NCI-H460 (cell line): ENCODE data around the gene AHCTF1. TPM values are rescaled to one million over a fixed set of nuclear protein-coding genes. Genes with fewer than 3 reads are reported as not detected.
"Not testable (repeated sequence)": the region's sequence is repeated elsewhere in the genome, so short reads cannot be mapped to it uniquely, and the experiment has no call there.

Experiments
- DNase-seq: peaks from one replicate; pipeline ENCODE4 v3.0.0-alpha.2; 2016; ENCODE audit warnings: low read depth; ENCODE audit errors: extremely low read depth
- total RNA-seq: library from RNA; depleted of rRNA; stranded (reverse); fragments of >200 nt; shearing (Covaris generic); gene quantifications from 2 replicates; pipeline ENCODE4 v1.2.3, GENCODE V29; 2014

The AHCTF1 gene
- total RNA-seq, 1 experiment from 2014 or later = 71.5 TPM

DNA sequence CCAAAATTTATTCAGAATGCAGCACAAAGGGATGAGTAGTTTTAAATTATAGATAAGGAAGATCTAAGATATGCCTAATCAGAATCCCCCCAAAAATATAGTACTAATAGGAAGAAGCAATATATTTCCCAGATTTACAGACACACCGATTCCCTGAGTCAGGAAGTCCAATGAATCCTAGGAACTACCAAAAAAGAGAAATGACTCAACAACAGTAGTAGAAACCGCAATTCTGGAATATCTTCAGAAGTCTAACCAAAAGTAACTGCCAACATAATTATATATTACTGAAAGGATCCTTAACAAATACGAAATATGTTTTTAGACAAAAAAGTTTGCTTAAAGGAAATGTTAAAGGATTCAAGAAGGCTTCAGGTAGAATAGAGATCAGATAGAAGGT, 10.3 kb downstream of the AHCTF1 start:
- DNase-seq = no peak

DNA sequence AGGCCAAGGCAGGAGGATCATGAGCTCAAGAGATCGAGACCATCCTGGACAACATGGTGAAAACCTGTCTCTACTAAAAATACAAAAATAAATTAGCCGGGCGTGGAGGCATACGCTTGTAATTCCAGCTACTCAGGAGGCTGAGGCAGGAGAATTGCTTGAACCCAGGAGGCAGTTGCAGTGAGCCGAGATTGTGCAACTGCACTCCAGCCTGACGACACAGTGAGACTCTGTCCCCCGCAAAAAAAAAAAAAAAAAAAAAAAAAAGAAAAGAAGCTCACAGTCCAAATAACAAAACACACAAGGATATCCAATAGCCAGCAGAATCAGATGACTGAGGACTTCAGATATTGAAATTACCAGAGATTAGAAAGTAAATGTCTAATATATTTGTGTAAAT, 11.8 kb downstream of the AHCTF1 start:
- DNase-seq = no peak

DNA sequence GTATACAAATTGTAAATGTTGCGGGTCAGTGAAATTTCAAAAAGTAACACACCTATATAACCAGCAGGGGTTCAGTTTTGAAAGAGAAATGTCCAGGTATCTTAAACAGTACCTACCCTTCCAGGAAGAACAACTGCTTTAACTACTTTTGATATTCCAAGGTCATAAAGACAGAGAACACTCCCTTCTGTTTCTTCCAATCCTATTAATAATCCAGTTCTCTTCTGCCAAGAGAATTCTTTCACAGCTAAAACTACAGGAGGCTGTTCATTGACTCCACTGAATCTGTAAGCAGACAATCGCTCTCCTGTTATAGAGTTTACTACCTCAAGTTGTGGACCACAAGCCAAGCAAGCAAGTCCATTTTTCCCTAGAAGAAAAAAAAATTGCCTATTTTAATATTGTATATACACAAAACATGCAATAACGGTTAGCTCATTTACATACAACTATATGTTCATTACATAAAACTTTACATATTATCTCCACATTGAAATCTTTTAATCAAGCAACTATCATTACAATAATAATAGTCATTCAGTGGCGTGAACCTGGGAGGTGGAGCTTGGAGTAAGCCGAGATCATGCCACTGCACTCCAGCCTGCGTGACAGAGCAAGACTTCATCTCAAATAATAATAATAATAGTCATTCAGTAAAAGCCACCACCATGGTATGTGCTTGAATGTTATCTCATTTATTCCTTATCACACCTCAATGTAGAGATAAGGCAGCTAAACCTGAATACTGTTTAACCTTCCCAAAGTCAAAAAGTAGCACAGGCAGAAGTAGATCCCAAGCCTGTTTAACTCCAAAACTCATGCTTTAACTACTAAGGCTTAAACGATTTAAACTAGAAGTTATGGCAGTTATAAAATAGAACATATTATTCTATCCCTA, 15.5 kb downstream of the AHCTF1 start:
- not testable (repeated sequence) for DNase-seq

DNA sequence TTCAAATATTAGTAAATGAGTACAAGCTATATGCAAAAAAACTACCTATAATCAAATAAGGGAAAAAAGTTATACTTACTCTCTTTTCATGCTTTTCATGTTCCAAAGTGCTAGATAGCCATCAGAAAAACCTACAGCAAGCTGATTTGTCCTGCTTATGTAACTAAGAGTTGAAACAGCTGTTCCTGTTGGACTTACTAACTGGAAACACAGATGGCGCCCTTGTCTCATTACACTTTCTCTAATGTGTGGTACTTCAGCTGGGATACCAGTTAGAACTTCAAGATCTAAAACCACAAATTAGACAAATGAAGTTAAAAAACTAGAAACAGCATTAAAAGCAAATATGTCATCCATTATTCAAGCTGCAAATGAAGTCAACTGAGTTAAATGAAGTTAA, 24.3 kb downstream of the AHCTF1 start:
- DNase-seq = peak; percentile 43

DNA sequence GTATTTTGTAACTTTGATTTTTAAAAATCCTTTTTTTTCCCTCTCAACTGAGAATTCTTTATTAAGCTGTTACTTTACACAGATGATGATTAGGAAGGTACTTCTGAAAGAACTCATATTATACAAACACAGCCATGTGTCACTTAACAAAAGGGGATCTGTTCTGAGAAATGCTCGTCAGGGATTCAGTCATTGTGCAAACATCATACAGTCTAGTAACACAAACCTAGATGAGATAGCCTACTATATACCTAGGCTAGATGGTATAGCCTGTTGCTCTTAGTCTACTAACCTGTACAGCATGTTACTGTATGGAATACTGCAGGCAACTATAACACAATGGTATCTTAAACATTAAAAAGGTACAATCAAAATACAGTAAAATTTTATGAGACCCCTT, 24.9 kb downstream of the AHCTF1 start:
- DNase-seq = no peak

DNA sequence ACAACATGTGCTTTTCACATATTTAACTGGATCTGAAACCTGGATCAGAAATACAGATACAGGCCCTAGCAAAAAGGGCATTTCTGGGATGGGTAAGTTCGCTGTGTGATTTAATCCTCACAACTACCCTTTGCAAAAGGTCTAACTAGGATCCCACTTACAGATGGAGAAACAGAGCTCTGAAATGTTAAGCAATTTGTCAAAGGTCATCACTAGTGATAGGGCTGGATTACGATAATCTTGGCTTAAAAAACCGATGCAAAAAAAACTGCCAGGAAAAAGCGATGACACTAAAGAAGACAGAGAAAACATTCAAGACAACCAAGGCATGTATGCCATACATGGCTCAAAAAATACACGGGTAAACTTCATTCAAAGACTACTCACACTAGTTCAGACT, 29.9 kb downstream of the AHCTF1 start:
- no peak for DNase-seq

DNA sequence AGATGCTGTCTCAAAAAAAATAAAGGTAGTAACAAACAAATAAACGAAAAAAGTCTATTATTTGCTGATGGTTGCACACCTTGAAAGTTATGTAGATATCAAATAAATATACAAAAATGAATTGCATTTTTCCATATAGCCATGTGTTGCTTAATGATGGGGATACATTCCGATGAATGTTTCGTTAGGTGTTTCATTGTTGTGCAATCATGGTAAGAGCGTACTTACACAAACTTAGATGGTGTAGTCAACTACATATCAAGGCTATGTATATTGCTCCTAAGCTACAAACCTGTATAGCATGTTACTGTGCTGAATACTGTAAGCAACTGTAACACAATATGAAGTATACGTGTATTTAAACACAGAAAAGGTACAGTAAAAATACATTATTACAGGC, 34.4 kb downstream of the AHCTF1 start:
- no peak for DNase-seq

DNA sequence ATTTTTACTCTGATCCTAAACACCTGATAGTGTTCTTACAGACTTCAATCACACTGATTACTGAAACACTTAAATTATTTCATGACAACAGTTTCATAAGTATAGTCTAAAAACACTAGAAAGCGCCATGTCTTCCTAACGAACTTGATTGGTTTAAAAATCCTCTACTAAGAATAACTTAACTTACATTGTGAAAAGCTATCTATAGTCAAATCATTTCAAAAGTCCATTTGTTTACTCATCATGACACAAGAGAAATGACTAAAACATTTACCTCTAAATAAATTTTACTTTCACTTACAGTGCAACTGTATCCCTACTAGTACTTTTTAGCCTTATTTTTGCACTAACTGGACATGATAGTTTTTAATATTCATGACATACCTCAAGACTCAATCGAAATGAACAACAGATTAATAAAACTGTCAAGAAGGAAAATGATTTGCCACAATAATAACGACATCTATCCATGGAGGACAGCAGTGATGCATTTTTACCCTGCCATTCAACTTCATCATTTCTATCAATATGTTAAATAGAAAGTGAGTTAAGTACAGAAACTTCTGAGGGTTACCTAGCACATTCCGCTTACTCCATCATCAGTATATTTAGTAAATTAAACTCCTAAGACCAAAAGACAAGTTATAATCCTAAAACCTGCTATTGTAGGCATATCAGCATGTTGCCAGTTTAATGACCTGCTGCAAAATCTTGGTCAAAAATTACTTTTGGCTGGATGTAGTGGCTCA, 38.4 kb downstream of the AHCTF1 start:
- no peak for DNase-seq

DNA sequence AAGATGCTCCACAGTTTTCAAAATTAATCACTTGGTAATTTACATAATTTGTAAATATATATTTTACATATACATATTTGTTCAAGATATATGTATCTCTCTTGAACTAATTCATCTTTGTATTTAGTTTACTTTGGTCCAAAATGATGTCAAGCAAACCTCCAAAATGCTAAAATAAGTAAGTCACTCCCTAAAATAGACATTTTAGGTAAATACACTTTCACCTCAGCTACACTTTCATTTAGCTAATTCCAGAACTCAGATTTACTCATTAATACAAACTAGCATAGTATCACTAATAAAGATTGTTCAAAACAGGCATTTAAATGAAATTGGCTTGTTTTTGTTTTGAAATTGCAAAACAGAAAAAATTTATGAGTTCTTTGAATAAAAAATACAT, 40.6 kb downstream of the AHCTF1 start:
- DNase-seq = no peak

DNA sequence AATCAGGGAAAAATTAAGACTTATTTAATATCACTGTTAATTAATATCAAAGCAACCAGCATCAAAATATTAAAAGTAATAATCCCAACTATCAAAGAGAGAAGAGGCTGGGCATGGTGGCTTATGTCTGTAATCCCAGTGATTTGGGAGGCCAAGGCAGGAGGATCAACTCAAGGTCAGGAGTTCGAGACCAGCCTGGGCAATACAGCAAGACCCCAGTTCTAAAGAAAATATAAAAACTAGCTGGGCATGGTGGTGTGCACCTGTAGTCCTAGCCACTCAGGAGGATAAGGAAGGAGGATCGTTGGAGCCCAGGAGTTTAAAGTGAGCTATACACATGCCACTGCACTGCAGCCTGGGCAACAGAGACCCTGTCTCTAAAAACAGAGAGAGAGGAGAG, 43.2 kb downstream of the AHCTF1 start:
- DNase-seq = no peak

DNA sequence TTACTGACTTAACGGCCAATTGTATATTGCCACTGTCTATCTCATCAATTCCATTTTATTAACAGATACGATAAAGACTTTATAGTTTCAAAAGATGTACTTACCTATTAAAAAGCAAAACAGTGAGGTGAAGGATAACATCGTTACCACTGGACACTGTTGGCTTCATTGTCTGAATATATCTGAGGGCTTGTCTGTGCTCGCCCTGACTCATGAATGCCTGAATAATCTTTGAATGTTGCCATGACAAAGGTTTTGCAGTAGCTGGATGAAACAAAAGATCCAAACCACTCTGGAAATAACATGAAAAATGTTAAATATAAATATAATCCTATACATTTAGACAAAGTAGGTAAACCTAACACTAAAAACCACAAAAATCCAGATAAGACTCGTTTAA, 46.4 kb downstream of the AHCTF1 start:
- DNase-seq = not testable (repeated sequence)

DNA sequence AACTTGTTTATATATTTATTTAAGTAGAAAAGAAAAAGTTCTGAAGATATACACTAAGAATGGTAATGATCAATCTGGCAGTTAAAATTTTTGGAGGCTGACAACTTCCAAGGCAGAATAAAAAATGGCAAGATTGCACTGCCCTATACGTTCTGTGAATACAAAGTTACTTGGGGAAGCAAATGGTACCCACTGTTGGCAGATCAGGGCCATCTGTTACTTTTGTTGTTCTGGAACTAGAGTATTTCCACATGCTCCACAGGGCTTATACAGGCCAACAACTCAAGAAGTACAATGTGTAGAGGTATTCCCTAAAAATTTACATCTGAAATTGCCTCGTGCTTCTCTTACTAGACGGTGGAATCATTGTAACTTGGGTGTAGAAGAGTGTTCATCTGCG, 53.2 kb downstream of the AHCTF1 start:
- DNase-seq = no peak

DNA sequence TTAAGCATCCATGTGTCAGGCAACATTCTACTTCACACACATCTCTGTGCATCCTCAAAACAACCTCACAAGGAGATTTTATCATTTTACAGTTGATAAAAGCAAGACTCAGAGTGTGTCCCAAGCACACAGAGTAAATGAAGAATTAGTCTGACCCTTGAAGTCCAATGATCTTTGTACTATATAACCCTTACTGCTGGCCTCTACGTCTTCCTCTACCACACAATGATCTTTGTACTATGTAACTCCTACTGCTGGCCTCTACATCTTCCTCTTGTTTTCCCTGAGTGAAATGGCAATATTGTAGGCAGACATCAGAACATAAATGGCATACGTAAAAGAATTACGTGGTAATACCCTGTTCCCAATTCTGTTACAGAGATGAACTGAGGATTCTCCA, 55.3 kb downstream of the AHCTF1 start:
- no peak for DNase-seq

DNA sequence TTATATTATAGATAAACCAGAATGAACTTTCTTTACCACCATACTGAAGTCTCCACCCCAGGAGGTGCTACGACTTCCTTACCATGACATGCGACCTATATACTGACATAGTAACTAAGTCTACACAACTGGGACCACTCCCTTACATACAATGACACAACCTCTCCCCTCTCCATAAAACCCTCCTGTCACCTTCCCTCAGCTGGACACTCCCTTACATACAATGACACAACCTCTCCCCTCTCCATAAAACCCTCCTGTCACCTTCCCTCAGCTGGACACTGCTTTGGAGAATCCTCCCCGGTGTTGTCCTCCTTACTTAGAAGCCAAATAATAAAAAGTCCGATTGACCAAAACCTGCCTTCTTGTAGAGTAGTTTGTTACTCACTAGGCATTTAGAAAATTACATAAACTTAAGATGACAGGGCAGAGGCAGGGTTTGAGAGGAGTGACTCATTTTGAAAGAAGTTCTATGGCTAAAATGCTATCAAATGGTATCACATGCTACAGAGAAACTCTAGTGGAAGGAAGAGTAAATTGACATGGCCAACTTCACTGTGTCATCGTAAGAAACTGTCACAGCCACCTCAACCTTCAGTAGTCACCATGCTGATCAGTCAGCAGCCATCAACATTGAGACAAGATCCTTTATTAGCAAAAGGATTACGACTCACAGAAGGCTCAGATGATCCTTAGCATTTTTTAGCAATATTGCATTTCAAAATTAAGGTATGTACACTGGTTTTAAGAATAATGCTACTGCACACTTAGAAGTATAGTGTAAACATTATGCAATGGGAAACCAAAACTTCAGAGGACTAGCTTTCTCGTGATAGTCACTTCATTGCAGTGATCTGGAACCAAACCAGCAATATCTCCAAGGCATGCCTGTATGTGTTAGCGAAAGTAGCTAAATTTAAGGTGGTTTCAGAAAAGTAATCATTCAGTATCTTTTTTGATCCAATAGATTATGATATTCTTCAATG, 56.4 kb downstream of the AHCTF1 start:
- no peak for DNase-seq

DNA sequence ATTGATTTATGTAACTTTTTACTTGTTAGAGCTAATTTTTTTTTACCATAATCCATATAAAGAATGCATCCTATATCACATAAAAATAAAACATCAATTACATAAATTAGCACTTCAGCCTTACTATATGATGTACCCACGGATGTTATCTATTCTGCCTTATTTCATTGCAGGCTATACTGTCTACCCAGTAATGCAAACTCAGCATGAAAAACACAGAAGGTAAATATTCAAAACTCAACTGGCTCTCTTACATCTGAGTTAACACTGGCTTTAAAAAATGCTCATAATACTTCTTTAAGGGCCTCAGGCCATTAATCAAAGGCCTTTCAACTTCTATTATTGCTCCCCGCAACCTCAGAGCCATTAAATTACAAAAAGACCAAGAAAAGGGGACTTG, 65.8 kb downstream of the AHCTF1 start:
- DNase-seq = no peak

DNA sequence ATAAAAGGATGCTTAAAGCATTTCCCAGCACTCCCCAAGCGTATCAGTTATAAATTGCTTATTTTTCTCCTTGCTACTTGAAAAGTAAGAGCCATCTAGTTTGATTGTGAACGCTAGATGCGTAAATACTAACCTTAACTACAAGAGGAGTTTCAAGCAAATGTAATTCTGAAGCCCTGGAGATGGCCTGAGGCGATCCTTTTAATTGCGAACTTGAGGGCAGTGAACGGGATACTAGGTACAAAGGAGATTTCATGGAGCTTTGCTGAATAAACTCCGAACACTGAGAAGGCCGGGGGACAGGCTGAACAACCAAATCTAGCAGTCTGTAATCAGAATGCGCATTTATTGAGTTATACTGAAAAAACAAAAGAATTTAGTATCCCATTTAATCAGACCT, 68.0 kb downstream of the AHCTF1 start:
- DNase-seq = not testable (repeated sequence)

DNA sequence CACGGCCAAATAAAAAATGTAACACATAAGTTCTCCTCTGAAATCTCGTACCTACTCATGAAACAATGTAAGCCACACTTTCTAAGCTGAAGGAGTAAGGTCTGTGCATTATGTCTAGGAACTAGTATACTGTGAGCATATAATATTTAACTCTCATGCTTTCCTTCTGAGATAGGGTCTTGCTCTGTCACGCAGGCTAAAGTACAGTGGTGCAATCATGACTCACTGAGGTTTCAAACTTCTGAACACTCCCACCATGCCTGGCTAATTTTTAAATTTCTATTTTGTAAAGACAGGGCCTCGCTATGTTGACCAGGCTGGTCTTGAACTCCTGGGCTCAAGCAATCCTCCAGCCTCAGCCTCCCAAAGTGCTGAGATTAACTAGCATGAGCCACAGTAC, 71.3 kb downstream of the AHCTF1 start:
- DNase-seq = no peak

DNA sequence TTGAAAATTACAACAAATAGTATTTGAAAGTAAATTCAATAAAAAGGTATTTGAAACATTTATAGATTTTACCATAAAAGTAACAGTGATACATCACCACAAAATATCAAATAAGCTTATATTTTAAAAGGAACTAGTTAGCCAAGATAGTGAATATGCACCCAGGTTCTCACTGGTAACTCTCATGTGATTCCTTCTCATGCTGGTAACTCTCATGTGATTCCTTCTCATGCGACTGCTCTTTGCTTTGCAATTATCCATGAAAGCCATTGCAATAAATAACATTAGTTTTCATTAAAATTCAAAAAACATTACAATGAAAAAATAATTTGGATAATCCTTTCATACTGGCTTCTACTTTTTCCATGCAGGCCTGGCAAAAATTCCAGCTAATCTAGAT, 75.4 kb downstream of the AHCTF1 start:
- no peak for DNase-seq

DNA sequence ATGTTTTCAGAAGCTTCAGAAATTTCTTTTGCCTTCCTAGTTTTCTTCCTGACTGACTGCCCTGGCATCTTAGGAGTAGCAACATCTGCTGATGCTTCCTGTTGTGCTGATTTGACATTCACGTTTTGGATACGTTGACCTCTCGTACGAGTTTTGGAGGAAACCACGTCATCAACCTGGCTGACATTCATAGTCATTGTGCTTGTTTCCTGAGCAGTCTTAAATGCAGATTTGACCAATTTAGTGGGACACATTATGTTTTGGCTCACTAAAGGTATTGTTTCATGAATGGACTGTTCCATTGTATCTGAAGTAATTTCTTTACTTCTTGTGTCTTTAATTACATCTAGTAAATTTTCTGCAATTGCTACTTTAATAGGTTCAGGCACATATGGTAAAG, 81.1 kb downstream of the AHCTF1 start:
- not testable (repeated sequence) for DNase-seq

DNA sequence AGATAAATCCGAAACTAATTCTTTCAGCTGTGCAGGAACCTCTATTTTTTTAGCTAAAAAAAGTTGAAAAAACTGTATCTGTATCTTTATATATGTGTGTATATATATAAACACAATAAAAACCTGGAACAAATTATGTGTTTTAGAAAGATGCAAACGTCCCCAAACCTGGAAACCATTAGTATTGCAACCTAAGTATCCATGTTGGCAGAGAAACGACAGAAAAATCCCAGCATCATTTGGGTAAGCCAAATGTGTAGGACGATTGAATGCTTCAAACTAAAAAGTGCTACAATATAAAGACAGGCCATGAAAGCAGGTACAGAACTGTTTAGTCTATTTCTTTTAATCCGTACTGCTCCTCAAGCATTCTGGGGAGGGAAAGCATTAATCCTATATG, 87.9 kb downstream of the AHCTF1 start:
- no peak for DNase-seq

DNA sequence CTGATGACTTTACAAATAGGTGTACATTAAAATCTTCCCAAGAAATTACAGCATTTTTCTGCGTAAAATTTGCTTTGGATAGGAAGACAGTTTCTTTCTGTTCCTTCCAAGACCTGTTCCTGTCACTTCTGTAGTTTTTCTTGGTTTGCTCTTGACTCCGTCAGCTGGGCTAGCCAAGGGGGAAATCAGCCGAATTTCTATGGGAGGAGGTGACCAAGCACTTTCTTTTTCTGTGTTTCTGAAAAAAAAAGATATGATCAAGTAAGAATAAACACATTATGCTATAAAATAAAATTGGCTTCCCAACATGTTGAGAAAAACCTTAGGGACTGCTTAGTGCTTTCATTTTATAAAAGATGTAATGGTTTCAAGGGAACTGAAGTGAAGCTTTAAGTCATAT, 91.0 kb downstream of the AHCTF1 start:
- DNase-seq = not testable (repeated sequence)
